ENCODE results near the gene DELE1.

- TF ChIP-seq, protein P1, sequence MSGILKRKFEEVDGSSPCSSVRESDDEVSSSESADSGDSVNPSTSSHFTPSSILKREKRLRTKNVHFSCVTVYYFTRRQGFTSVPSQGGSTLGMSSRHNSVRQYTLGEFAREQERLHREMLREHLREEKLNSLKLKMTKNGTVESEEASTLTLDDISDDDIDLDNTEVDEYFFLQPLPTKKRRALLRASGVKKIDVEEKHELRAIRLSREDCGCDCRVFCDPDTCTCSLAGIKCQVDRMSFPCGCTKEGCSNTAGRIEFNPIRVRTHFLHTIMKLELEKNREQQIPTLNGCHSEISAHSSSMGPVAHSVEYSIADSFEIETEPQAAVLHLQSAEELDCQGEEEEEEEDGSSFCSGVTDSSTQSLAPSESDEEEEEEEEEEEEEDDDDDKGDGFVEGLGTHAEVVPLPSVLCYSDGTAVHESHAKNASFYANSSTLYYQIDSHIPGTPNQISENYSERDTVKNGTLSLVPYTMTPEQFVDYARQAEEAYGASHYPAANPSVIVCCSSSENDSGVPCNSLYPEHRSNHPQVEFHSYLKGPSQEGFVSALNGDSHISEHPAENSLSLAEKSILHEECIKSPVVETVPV (CRISPR knock-in tag; IDR thresholded peaks at IDR 0.05): no peak
- TF ChIP-seq TSHZ2 (CRISPR knock-in tag; IDR thresholded peaks at IDR 0.05) (no peak), TCF4 (CRISPR knock-in tag; IDR thresholded peaks at IDR 0.05; ENCODE audit: borderline replicate concordance) (no peak), OSR1 (CRISPR knock-in tag; IDR thresholded peaks at IDR 0.05) (no peak), ESRRG (CRISPR knock-in tag; IDR thresholded peaks at IDR 0.05) (no peak), ZFP3 (CRISPR knock-in tag; IDR thresholded peaks at IDR 0.05) (no peak), ZNF565 (CRISPR knock-in tag; conservative IDR thresholded peaks at IDR 0.05; ENCODE audit: low read depth) (no peak), CSDC2 (CRISPR knock-in tag; IDR thresholded peaks at IDR 0.05) (no peak), CREB5 (CRISPR knock-in tag; IDR thresholded peaks at IDR 0.05; ENCODE audit: low read depth) (no peak), RARB (CRISPR knock-in tag; IDR thresholded peaks at IDR 0.05) (no peak), ISL1 (CRISPR knock-in tag; IDR thresholded peaks at IDR 0.05) (no peak), ARNTL (CRISPR knock-in tag; IDR thresholded peaks at IDR 0.05; ENCODE audit: borderline replicate concordance, low read depth) (no peak)
- TF ChIP-seq, protein P2, sequence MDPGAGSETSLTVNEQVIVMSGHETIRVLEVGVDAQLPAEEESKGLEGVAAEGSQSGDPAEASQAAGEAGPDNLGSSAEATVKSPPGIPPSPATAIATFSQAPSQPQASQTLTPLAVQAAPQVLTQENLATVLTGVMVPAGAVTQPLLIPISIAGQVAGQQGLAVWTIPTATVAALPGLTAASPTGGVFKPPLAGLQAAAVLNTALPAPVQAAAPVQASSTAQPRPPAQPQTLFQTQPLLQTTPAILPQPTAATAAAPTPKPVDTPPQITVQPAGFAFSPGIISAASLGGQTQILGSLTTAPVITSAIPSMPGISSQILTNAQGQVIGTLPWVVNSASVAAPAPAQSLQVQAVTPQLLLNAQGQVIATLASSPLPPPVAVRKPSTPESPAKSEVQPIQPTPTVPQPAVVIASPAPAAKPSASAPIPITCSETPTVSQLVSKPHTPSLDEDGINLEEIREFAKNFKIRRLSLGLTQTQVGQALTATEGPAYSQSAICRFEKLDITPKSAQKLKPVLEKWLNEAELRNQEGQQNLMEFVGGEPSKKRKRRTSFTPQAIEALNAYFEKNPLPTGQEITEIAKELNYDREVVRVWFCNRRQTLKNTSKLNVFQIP (CRISPR knock-in tag; IDR thresholded peaks at IDR 0.05; ENCODE audit: borderline replicate concordance, low read depth): no peak
- TF ChIP-seq, protein P3, sequence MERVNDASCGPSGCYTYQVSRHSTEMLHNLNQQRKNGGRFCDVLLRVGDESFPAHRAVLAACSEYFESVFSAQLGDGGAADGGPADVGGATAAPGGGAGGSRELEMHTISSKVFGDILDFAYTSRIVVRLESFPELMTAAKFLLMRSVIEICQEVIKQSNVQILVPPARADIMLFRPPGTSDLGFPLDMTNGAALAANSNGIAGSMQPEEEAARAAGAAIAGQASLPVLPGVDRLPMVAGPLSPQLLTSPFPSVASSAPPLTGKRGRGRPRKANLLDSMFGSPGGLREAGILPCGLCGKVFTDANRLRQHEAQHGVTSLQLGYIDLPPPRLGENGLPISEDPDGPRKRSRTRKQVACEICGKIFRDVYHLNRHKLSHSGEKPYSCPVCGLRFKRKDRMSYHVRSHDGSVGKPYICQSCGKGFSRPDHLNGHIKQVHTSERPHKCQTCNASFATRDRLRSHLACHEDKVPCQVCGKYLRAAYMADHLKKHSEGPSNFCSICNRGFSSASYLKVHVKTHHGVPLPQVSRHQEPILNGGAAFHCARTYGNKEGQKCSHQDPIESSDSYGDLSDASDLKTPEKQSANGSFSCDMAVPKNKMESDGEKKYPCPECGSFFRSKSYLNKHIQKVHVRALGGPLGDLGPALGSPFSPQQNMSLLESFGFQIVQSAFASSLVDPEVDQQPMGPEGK (CRISPR knock-in tag; IDR thresholded peaks at IDR 0.05; ENCODE audit: borderline replicate concordance): no peak
Measured at GRCh38 chr5:141879426-141879759, 44.3 kb upstream of the DELE1 start.
